ENCODE results near the gene NFAM1. TPM values are rescaled to one million over a fixed set of nuclear protein-coding genes. Genes with fewer than 3 reads are reported as not detected.
A peak's percentile ranks its signal among the peaks of the same experiment; 100 is the strongest.

Gene NFAM1
- total and polyA plus RNA-seq, 7 experiments from 2014 or later = 0.03 to 40.3 (median 0.57) TPM

- no peak overlapping the region for H3K4me3 Mint-ChIP-seq
- H3K36me3 Mint-ChIP-seq = no peaks in the 10 kb centered on the region
- Histone ChIP-seq H3K27me3 (ENCODE audit: control insufficient read depth in 2 of 2, insufficient read depth in 2 of 2, low read length in 2 of 2) (no peaks in the 10 kb centered on the region), H3K9me3 (ENCODE audit: control insufficient read depth in 2 of 3, low read length in 3 of 3) (no peaks in the 10 kb centered on the region), H3K36me3 (ENCODE audit: control insufficient read depth in 2 of 3, insufficient read depth in 3 of 3, low read length in 3 of 3) (no peaks in the 10 kb centered on the region), H3K4me3 (ENCODE audit: low read length) (no peak overlapping the region), H3K4me1 (ENCODE audit: control insufficient read depth in 2 of 2, insufficient read depth in 2 of 2, low read length in 2 of 2) (no peaks in the 10 kb centered on the region), H3K27ac (ENCODE audit: low read depth, low read length) (no peak overlapping the region)
- intact Hi-C loops (cut with micrococcal nuclease) = no loop called here
- ChIA-PET CTCF (interaction anchor here (0.7 kb wide), 1 partner anchor 513 kb away, joined by 3 read pairs; no protein-coding TSS in a partner anchor), POLR2A (no interaction called here)
- H3K4me1 Mint-ChIP-seq = peaks cover 0 to 4% (median 0%) of the 10 kb centered on the region in 7 donors
- no peak overlapping the region for H3K27ac Mint-ChIP-seq
- no peaks in the 10 kb centered on the region for H3K9me3 Mint-ChIP-seq
- no peaks in the 10 kb centered on the region for H3K27me3 Mint-ChIP-seq
- DNase-seq (no peak), ATAC-seq (no peak)
Observed at GRCh38 chr22:42414021-42414420, 18.2 kb downstream of the NFAM1 start.

GRCh38 chr22:42412744-42413333 lies 19.4 kb downstream of the NFAM1 start:
- no peak for ATAC-seq
- Histone ChIP-seq H3K27me3 (ENCODE audit: control insufficient read depth in 2 of 2, insufficient read depth in 2 of 2, low read length in 2 of 2) (no peaks in the 10 kb centered on the region), H3K4me3 (ENCODE audit: low read length) (no peak overlapping the region), H3K4me1 (ENCODE audit: control insufficient read depth in 2 of 2, insufficient read depth in 2 of 2, low read length in 2 of 2) (no peaks in the 10 kb centered on the region), H3K27ac (ENCODE audit: low read depth, low read length) (no peak overlapping the region), H3K36me3 (ENCODE audit: control insufficient read depth in 2 of 3, insufficient read depth in 3 of 3, low read length in 3 of 3) (no peaks in the 10 kb centered on the region), H3K9me3 (ENCODE audit: control insufficient read depth in 2 of 3, low read length in 3 of 3) (no peaks in the 10 kb centered on the region)
- H3K4me1 Mint-ChIP-seq = peaks cover 0 to 4% (median 0%) of the 10 kb centered on the region in 7 donors
- ChIA-PET POLR2A (no interaction called here), CTCF (interaction anchor here (0.6 kb wide), 1 partner anchor 20 kb away, joined by 3 read pairs; no protein-coding TSS in a partner anchor)
- peak overlapping the region in 1 of 9 donors; percentile 57 for H3K27ac Mint-ChIP-seq
- H3K36me3 Mint-ChIP-seq = no peaks in the 10 kb centered on the region
- no peak overlapping the region for H3K4me3 Mint-ChIP-seq
- no peaks in the 10 kb centered on the region for H3K27me3 Mint-ChIP-seq
- DNase-seq = no peak
- H3K9me3 Mint-ChIP-seq = no peaks in the 10 kb centered on the region
- intact Hi-C loops (cut with micrococcal nuclease) = no loop called here

DNA sequence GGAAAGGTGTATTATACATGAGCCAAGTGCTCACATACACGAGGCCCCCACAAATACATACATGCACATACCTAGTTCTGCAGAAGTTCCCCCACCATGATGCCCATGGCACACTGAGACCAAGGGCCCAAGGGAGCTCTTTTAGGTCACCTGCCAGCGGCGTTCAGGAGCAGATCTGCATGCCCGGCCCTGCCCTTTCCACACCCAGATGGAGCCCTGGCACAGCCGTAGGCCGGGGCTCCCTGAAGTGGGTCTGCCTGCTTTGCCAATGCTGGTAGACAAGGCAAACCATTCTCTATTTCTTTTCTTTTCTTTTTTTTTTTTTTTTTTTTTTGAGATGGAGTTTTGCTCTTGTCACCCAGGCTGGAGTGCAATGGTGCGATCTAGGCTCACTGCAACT lies 21.5 kb downstream of the NFAM1 start:
- no peak overlapping the region for H3K27ac ChIP-seq (ENCODE audit: low read depth, low read length)
- no peaks in the 10 kb centered on the region for H3K27me3 ChIP-seq (ENCODE audit: control insufficient read depth in 2 of 2, insufficient read depth in 2 of 2, low read length in 2 of 2)
- Mint-ChIP-seq H3K27ac (no peak overlapping the region), H3K9me3 (no peaks in the 10 kb centered on the region), H3K36me3 (no peaks in the 10 kb centered on the region), H3K4me3 (no peak overlapping the region), H3K27me3 (no peaks in the 10 kb centered on the region), H3K4me1 (peaks cover 0 to 4% (median 0%) of the 10 kb centered on the region in 7 donors)
- no peak overlapping the region for H3K4me3 ChIP-seq (ENCODE audit: low read length)
- H3K4me1 ChIP-seq (ENCODE audit: control insufficient read depth in 2 of 2, insufficient read depth in 2 of 2, low read length in 2 of 2) = no peaks in the 10 kb centered on the region
- DNase-seq (no peak), ATAC-seq (no peak)
- CTCF ChIA-PET = no interaction called here
- no peaks in the 10 kb centered on the region for H3K36me3 ChIP-seq (ENCODE audit: control insufficient read depth in 2 of 3, insufficient read depth in 3 of 3, low read length in 3 of 3)
- no peaks in the 10 kb centered on the region for H3K9me3 ChIP-seq (ENCODE audit: control insufficient read depth in 2 of 3, low read length in 3 of 3)
- POLR2A ChIA-PET = no interaction called here
- intact Hi-C loops (cut with micrococcal nuclease) = no loop called here

DNA sequence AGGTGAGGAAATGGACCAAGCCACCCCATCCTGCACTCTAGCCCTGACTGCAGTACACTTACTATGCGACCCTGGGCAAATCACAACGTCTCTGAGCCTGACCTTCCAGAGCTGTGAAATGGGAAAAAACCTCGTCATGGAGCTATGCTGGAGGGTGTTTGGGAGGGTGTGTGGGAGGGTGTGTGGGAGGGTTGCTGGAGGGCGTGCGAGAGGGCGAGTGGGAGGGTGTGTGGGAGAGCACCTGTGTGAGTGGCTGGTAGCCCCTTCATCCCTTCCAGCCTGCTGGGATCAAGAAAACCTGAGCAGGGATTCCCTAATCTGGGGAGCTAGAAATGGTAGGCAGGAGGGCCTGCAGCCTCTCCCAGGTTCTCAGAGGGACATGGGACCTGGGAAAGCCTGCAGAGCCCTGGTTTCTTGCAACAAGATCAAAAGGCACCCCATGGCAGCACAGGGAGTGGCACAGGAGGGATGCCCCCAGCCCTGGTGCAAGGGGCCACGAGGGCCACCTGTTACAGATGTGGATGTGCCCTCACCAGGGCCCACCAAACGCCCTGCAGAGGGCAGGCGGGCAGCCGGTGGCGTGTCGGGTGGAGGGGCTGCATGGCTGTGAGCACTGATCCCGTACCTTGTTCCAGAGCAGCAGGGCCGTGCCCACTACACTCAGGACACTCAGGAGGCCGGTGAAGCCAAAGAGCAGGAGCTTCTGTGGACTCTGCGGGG lies 23.2 kb downstream of the NFAM1 start:
- ATAC-seq (no peak), DNase-seq (no peak)
- ChIA-PET CTCF (no interaction called here), POLR2A (interaction anchor here (1.2 kb wide), 1 partner anchor 36 kb away, joined by 3 read pairs; no protein-coding TSS in a partner anchor)
- Histone ChIP-seq H3K9me3 (ENCODE audit: control insufficient read depth in 2 of 3, low read length in 3 of 3) (no peaks in the 10 kb centered on the region), H3K4me1 (ENCODE audit: control insufficient read depth in 2 of 2, insufficient read depth in 2 of 2, low read length in 2 of 2) (no peaks in the 10 kb centered on the region), H3K27me3 (ENCODE audit: control insufficient read depth in 2 of 2, insufficient read depth in 2 of 2, low read length in 2 of 2) (no peaks in the 10 kb centered on the region), H3K4me3 (ENCODE audit: low read length) (no peak overlapping the region), H3K36me3 (ENCODE audit: control insufficient read depth in 2 of 3, insufficient read depth in 3 of 3, low read length in 3 of 3) (no peaks in the 10 kb centered on the region), H3K27ac (ENCODE audit: low read depth, low read length) (no peak overlapping the region)
- intact Hi-C loops (cut with micrococcal nuclease) = no loop called here
- Mint-ChIP-seq H3K36me3 (no peaks in the 10 kb centered on the region), H3K4me3 (no peak overlapping the region), H3K9me3 (no peaks in the 10 kb centered on the region), H3K4me1 (peaks cover 0 to 4% (median 0%) of the 10 kb centered on the region in 7 donors), H3K27me3 (no peaks in the 10 kb centered on the region), H3K27ac (peak overlapping the region in 1 of 9 donors; percentile 72)

DNA sequence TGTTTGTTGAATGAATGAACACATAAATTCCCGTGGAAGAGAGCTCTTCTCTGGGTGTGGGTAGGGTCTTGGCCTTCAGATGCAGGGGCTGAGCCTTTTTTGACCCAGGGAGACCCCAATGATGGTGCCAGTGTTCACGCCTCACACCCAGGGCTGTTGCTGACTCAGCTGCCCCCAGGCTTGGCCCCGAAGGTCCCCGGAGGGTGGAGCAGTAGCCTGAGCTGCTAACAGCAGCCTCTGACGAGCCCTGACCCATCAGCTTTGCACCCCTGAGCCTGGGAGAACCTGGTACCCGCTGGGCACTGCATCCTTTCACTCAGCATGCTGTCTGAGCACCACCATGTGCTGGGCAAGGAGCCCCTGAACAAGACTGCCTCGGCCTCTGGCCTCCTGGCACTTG lies 23.9 kb downstream of the NFAM1 start:
- no peak overlapping the region for H3K4me3 ChIP-seq (ENCODE audit: low read length)
- H3K27ac Mint-ChIP-seq = no peak overlapping the region
- intact Hi-C loops (cut with micrococcal nuclease) = no loop called here
- no peak for DNase-seq
- H3K27me3 Mint-ChIP-seq = no peaks in the 10 kb centered on the region
- peaks cover 0 to 4% (median 0%) of the 10 kb centered on the region in 7 donors for H3K4me1 Mint-ChIP-seq
- no peaks in the 10 kb centered on the region for H3K36me3 ChIP-seq (ENCODE audit: control insufficient read depth in 2 of 3, insufficient read depth in 3 of 3, low read length in 3 of 3)
- no peak overlapping the region for H3K4me3 Mint-ChIP-seq
- CTCF ChIA-PET = no interaction called here
- H3K27me3 ChIP-seq (ENCODE audit: control insufficient read depth in 2 of 2, insufficient read depth in 2 of 2, low read length in 2 of 2) = no peaks in the 10 kb centered on the region
- no peak overlapping the region for H3K27ac ChIP-seq (ENCODE audit: low read depth, low read length)
- POLR2A ChIA-PET = interaction anchor here (1.2 kb wide), 1 partner anchor 36 kb away, joined by 3 read pairs; no protein-coding TSS in a partner anchor
- ATAC-seq = no peak
- H3K36me3 Mint-ChIP-seq = no peaks in the 10 kb centered on the region
- H3K4me1 ChIP-seq (ENCODE audit: control insufficient read depth in 2 of 2, insufficient read depth in 2 of 2, low read length in 2 of 2) = no peaks in the 10 kb centered on the region
- H3K9me3 ChIP-seq (ENCODE audit: control insufficient read depth in 2 of 3, low read length in 3 of 3) = no peaks in the 10 kb centered on the region
- no peaks in the 10 kb centered on the region for H3K9me3 Mint-ChIP-seq

GRCh38 chr22:42404266-42404665 lies 27.9 kb downstream of the NFAM1 start:
- no peak for ATAC-seq
- intact Hi-C loops (cut with micrococcal nuclease) = no loop called here
- Histone ChIP-seq H3K27ac (ENCODE audit: low read depth, low read length) (no peak overlapping the region), H3K4me1 (ENCODE audit: control insufficient read depth in 2 of 2, insufficient read depth in 2 of 2, low read length in 2 of 2) (no peaks in the 10 kb centered on the region), H3K27me3 (ENCODE audit: control insufficient read depth in 2 of 2, insufficient read depth in 2 of 2, low read length in 2 of 2) (no peaks in the 10 kb centered on the region), H3K4me3 (ENCODE audit: low read length) (no peak overlapping the region), H3K36me3 (ENCODE audit: control insufficient read depth in 2 of 3, insufficient read depth in 3 of 3, low read length in 3 of 3) (no peaks in the 10 kb centered on the region), H3K9me3 (ENCODE audit: control insufficient read depth in 2 of 3, low read length in 3 of 3) (no peaks in the 10 kb centered on the region)
- no peaks in the 10 kb centered on the region for H3K36me3 Mint-ChIP-seq
- POLR2A ChIA-PET = no interaction called here
- H3K4me1 Mint-ChIP-seq = peaks cover 0 to 5% (median 0%) of the 10 kb centered on the region in 7 donors
- CTCF ChIA-PET = no interaction called here
- DNase-seq = no peak
- H3K27me3 Mint-ChIP-seq = no peaks in the 10 kb centered on the region
- no peak overlapping the region for H3K4me3 Mint-ChIP-seq
- peak overlapping the region in 1 of 9 donors; percentile 59 for H3K27ac Mint-ChIP-seq
- no peaks in the 10 kb centered on the region for H3K9me3 Mint-ChIP-seq
